HG03196 (cell line): ENCODE data around the gene IGF2BP1.
"Not testable (repeated sequence)": the region's sequence is repeated elsewhere in the genome, so short reads cannot be mapped to it uniquely, and the experiment has no call there.

Source experiments
- ATAC-seq: cut with Tn5 transposase; IDR thresholded peaks from one replicate; pipeline ENCODE4 v1.9.1; 2021; ENCODE audit not compliant: unreplicated experiment

IGF2BP1 gene

DNA sequence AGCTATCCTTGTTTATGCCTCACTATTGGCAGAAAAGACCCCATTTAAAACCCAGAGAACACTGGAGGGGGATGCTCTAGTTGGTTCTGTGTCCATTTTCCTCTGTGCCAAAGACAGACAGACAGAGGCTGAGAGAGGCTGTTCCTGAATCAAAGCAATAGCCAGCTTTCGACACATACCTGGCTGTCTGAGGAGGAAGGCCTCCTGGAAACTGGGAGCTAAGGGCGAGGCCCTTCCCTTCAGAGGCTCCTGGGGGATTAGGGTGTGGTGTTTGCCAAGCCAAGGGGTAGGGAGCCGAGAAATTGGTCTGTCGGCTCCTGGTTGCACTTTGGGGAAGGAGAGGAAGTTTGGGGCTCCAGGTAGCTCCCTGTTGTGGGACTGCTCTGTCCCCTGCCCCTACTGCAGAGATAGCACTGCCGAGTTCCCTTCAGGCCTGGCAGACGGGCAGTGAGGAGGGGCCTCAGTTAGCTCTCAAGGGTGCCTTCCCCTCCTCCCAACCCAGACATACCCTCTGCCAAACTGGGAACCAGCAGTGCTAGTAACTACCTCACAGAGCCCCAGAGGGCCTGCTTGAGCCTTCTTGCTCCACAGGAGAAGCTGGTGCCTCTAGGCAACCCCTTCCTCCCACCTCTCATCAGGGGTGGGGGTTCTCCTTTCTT, 56.1 kb downstream of the IGF2BP1 start:
- ATAC-seq, result no peak

DNA sequence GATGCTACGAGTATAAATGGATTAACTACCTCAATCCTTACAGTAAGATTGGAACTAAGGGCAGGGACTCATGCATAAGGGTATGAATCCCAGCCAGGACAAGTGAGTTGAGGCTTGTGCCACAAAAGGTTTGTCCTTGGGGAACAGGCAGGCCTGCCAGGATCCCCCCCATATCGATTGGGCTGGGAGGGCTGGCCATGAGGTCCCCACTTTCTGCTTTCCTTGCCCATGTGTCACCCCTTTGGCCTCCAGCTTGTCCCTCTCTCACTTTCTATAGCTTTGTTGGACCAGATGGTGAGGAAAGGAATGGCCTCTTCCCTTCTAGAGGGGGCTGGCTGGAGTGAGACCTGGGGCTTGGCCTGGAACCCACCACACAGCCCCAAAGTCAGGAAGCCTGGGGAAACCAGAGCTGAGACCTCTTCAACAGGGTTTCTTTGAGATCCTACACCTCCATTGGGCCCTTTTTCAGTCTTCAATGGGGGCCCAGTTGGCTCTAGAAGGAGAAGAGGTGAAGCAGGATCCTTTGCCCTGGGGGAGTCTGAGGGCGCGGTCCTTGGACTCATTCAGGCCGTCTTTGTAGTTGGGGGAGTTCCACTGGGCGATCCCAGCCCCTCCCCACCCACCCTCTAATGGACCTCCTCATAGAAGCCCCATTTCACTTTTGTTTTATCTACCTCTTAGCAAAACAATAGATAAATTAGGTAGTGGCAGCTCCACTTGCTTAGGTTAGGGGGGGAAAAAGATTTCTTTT, 57.3 kb downstream of the IGF2BP1 start:
- ATAC-seq, result no peak

DNA sequence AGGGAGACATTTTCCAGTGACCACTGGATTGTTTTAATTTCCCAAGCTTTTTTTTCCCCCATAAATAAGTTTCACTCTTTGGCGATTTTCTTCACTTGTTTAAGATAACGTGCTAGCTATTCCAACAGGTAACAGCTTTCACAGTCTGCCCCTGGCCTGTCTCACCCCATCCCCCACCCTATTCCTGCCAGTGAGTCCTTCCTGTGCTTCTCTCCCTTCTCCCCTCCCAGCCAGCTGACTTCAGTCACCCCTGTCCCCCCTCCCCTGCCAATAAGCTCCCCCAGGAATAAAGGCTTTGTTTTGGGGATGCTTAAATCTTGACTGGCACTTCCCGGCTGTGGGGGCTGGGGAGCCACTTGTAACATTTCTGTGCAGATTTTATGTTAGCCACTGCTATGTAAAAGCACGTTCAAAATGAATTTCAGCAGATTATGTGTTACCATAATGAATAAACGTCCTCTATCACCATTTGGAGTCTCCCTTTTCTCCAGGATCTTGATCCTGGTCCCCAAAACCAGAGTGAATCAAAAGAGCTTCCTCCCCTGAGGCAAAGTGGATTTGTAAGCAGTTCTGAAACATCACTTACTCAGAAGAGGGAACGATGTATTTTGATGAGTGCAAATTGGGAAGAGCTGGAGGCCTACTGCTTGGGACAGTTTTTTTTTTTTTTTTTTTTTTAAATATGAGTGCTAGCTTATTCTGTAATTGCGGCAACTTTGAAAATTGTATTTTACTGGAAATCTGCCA, 58.2 kb downstream of the IGF2BP1 start:
- ATAC-seq, result no peak

GRCh38 chr17:49061524-49061943, 64.3 kb downstream of the IGF2BP1 start:
- no peak for ATAC-seq

- no peak for ATAC-seq
Measured at GRCh38 chr17:49063652-49064051, 66.5 kb downstream of the IGF2BP1 start.

DNA sequence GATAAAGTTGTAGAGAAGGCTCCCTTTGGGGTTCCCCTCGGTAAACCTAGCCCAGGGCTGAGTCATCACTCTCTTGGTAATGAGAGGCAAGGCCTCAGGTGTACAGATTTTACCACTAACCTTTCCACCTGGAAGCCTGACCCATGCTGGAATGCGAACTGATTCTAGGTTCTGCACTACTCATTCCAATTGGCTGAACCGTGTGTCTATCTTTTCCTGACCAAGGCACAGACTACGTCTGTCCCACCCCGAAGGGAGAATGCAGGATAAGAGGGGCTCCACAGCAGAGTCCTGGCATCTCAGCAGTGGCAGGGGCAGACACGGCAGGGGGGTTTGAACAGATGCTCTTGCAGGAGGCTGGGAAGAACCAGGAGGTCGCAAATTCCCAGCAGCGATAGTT, 70.0 kb downstream of the IGF2BP1 start:
- no peak for ATAC-seq

DNA sequence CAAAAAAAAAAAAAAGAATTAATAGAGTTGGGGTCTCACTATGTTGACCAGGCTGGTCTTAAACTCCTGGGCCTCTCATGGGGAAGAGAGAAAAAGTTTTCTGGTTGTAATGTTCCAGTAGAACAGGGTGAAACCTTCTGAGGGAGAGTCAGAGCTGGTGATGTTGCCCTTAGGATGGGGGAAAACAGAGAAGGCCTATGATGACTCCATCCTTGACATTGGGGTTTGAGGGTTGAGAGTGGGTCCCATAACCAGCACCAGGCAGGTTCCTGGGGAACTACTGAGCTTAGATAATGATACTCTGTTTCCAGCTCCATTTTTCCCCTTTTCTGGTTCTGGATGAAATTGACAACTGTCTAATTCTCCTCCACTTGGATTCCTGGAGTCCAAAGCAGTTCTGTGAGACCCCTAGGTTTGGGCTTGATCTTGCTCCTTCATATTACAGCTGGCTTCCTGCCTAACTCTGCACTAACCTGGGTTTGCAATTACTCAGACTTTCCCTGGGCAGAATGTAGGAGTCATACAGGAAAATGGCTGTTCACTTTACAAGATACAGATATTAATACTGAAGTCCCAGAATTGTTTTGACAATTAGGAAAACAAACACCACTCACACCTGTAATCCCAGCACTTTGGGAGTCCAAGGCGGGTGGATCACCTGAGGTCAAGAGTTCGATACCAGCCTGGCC, 72.5 kb downstream of the IGF2BP1 start:
- ATAC-seq, result no peak

- no peak for ATAC-seq
Measured at GRCh38 chr17:49071106-49071505, 73.9 kb downstream of the IGF2BP1 start.

GRCh38 chr17:49074851-49075540, 77.8 kb downstream of the IGF2BP1 start:
- ATAC-seq, result no peak

GRCh38 chr17:49076573-49077384, 79.6 kb downstream of the IGF2BP1 start:
- no peak for ATAC-seq

DNA sequence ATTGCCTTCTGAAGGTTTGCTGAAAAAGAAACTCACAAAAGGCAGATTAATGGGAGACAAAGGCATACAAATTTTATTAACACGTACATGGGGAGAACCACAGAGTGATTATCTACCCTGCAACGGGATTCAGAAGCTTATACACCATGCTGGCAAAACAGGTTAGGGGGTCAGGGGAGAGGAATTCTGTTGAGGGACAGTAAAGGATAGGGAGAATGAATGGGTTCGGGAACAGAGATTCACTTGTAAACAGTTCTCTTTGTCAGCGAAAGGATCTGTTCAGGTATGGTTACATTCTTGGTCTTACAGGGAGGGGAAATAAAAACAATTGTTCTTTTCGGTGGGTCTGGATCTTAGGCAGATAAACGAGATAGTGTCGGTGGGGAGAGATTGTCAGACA, 81.1 kb downstream of the IGF2BP1 start:
- ATAC-seq, result no peak

DNA sequence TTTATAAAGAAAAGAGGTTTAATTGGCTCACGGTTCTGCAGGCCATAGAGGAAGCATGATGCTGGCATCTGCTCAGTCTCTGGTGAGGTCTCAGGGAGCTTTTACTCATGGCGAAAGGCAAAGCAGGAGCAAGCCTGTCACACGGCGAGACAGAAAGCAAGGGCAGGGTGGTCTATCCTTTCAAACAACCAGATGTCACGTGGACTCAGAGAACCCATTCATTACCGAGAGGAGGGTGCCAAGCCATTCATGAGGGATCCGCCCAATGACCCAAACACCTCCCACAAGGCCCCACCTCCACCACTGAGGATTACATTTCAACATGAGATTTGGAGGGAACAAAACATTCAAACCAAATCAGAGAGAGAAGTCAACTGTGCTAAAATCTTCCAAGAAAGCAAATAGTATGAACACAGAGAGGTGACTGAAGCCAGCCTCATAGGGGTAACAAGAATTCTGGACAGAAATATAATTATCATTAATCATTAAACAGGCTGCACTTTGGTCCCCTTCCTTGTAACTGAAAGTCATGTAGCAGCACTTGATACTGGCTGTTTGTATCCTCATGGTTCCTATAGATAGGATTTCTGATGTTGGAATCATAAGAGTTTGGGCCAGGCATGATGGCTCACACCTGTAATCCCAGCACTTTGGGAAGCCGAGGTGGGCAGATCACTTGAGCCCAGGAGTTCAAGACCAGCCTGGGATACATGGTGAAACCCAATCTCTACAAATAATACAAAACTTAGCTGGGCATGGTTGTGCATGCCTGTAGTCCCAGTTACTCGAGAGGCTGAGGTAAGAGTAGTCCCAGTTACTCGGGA, 82.9 kb downstream of the IGF2BP1 start:
- ATAC-seq, result no peak

GRCh38 chr17:49082231-49082630, 85.0 kb downstream of the IGF2BP1 start:
- no peak for ATAC-seq

- not testable (repeated sequence) for ATAC-seq
Measured at GRCh38 chr17:49085046-49085445, 87.9 kb downstream of the IGF2BP1 start.

DNA sequence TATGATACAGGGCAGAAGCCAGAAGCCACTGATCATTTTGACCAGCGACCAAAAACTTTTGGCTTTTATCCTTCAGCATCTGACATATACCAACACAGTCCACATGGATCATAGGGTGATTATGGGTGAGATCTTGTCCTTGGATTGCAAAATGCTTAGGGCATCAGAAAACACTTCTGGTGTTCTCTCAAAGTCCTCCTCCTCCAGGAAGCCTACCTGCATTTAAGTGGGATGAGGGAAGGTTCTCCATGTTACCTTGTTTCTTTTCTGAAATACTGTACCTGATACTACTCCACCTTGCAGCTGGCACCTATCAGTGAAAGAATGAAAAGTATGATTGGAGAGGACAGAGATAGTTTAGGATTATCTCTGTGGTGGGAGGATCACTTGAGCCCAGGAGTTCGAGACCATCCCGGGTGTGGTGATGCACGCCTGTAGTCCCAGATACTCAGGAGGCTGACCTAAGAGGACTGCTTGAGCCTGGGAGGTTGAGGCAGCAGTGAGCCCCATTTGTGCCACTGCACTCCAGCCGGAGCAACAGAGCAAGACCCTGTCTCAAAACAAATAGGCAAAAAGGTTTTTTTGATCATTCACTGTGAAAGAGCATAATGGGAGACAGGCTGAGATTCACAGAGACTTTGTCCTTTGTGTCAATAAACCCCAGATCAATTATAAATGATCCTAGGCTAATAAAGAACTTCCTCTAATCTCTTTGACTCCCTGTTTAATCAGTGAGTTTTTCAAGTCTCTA, 88.6 kb downstream of the IGF2BP1 start:
- ATAC-seq, result no peak

- no peak for ATAC-seq
Measured at GRCh38 chr17:49086316-49086605, 89.1 kb downstream of the IGF2BP1 start.

GRCh38 chr17:49086649-49087048, 89.5 kb downstream of the IGF2BP1 start:
- ATAC-seq, result no peak

GRCh38 chr17:49089094-49089493, 91.9 kb downstream of the IGF2BP1 start:
- ATAC-seq, result no peak
